PFSK-1 (cell line): ENCODE measurements around the gene CASP8AP2.

Source experiments
- FOXP2 ChIP-seq: optimal IDR thresholded peaks from 2 replicates; pipeline ENCODE3; 2011; ENCODE audit warnings: borderline replicate concordance, control low read depth, inconsistent platforms; ENCODE audit not compliant: insufficient read depth; ENCODE audit errors: extremely low read length, extremely low read depth
- POLR2AphosphoS5 ChIP-seq: IDR thresholded peaks from 2 replicates; pipeline ENCODE4 v1.6.1; 2012; ENCODE audit warnings: low read depth, mild to moderate bottlenecking, control low read depth, low read length, moderate library complexity
- SIN3A ChIP-seq: IDR thresholded peaks from 2 replicates; pipeline ENCODE4 v1.6.1; 2012; ENCODE audit warnings: mild to moderate bottlenecking, low read length, moderate library complexity, borderline replicate concordance; ENCODE audit not compliant: insufficient read depth
- TAF1 ChIP-seq: IDR thresholded peaks from 2 replicates; pipeline ENCODE4 v1.6.1; 2012; ENCODE audit warnings: low read length, control low read depth, borderline replicate concordance; ENCODE audit not compliant: insufficient read depth
- TF ChIP-seq, protein P1 (sequence below), 2 experiments: IDR thresholded peaks; 2 replicates each; pipeline versions ENCODE4 v1.6.1 to v1.8.0; 2011 to 2012; ENCODE audit warnings: low read depth in 2 of 2, low read length in 2 of 2, control low read depth in 1 of 2, inconsistent platforms in 1 of 2, mild to moderate bottlenecking in 1 of 2, moderate library complexity in 1 of 2; ENCODE audit not compliant: insufficient read depth in 1 of 2

DNA sequence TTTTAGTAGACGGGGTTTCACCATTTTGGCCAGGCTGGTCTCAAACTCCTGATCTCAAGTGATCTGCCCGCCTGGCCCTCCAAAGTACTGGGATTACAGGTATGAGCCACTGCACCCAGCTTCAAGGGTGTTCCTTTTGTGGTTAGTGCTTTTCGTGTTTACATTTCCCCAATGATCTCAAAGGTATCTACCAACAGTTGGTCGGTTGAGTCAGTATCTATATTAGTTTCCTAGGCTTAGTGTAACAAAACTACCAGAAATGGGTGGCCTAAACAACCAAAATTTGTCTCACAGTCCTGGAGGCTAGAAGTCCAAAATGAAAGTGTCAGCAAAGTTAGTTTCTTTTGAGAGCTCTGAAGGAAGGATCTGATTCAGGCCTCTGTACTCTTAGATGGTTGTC is 30.1 kb downstream of the CASP8AP2 start:
- no peak for TF ChIP-seq TAF1
- TF ChIP-seq, protein P1, sequence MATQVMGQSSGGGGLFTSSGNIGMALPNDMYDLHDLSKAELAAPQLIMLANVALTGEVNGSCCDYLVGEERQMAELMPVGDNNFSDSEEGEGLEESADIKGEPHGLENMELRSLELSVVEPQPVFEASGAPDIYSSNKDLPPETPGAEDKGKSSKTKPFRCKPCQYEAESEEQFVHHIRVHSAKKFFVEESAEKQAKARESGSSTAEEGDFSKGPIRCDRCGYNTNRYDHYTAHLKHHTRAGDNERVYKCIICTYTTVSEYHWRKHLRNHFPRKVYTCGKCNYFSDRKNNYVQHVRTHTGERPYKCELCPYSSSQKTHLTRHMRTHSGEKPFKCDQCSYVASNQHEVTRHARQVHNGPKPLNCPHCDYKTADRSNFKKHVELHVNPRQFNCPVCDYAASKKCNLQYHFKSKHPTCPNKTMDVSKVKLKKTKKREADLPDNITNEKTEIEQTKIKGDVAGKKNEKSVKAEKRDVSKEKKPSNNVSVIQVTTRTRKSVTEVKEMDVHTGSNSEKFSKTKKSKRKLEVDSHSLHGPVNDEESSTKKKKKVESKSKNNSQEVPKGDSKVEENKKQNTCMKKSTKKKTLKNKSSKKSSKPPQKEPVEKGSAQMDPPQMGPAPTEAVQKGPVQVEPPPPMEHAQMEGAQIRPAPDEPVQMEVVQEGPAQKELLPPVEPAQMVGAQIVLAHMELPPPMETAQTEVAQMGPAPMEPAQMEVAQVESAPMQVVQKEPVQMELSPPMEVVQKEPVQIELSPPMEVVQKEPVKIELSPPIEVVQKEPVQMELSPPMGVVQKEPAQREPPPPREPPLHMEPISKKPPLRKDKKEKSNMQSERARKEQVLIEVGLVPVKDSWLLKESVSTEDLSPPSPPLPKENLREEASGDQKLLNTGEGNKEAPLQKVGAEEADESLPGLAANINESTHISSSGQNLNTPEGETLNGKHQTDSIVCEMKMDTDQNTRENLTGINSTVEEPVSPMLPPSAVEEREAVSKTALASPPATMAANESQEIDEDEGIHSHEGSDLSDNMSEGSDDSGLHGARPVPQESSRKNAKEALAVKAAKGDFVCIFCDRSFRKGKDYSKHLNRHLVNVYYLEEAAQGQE (IDR thresholded peaks at IDR 0.05; ENCODE audit: insufficient read depth in 1 of 2, low read depth in 2 of 2, low read length in 2 of 2): no peak
- no peak for TF ChIP-seq POLR2AphosphoS5
- no peak for TF ChIP-seq SIN3A
- TF ChIP-seq FOXP2: no peak
